H1 (cell line): Measurements from ENCODE around the gene ZNF292. TPM values are rescaled to one million over a fixed set of nuclear protein-coding genes. Genes with fewer than 3 reads are reported as not detected.

Experiments
- CTCF ChIA-PET: fragments of 300-600 bp; sonication (Branson Sonifier 250); formaldehyde crosslinking; loops from one replicate; lab custom pipeline; 2021; ENCODE audit not compliant: partially characterized antibody; lab: Charles Lee
- POLR2A ChIA-PET: fragments of 300-600 bp; sonication (Branson Sonifier 250); formaldehyde crosslinking; loops from one replicate; lab custom pipeline; 2021; ENCODE audit warnings: inconsistent platforms; ENCODE audit not compliant: partially characterized antibody; lab: Charles Lee
- DNase-seq, 2 experiments: peaks; one replicate each; pipeline versions ENCODE4 v3.0.0 to v3.0.0-alpha.2; 2010 to 2022; ENCODE audit warnings: low spot score in 2 of 2, low read depth in 1 of 2, mixed read lengths in 1 of 2
- FAIRE-seq: peaks from 2 replicates; lab custom pipeline; 2011; peaks lifted over from hg19 to GRCh38; lab: Jason Lieb, UNC
- H2AFZ ChIP-seq: 2 replicates; pipeline ENCODE4 v1.8.1; 2012; ENCODE audit warnings: low read length, inconsistent platforms
- H2AK5ac ChIP-seq: 2 replicates; pipeline ENCODE4 v1.6.1; 2013; ENCODE audit warnings: low read depth, low read length
- H2BK120ac ChIP-seq: replicated peaks from 2 replicates; pipeline ENCODE3; 2013; ENCODE audit warnings: low read depth, low read length, inconsistent platforms
- H2BK12ac ChIP-seq: 2 replicates; pipeline ENCODE4 v1.6.1; 2013; ENCODE audit warnings: low read depth, low read length
- H2BK15ac ChIP-seq: 2 replicates; pipeline ENCODE4 v1.6.1; 2013; ENCODE audit warnings: low read length
- H2BK20ac ChIP-seq: 2 replicates; pipeline ENCODE4 v1.6.1; 2013; ENCODE audit warnings: low read length
- H2BK5ac ChIP-seq: 2 replicates; pipeline ENCODE4 v1.6.1; 2013; ENCODE audit warnings: low read depth, low read length
- H3K14ac ChIP-seq: 2 replicates; pipeline ENCODE4 v1.6.1; 2013; ENCODE audit warnings: inconsistent platforms; ENCODE audit not compliant: insufficient read length
- H3K18ac ChIP-seq: 2 replicates; pipeline ENCODE4 v1.6.1; 2013; ENCODE audit warnings: low read length; ENCODE audit errors: extremely low read depth
- H3K23ac ChIP-seq: 2 replicates; pipeline ENCODE4 v1.6.1; 2013; ENCODE audit warnings: inconsistent platforms; ENCODE audit not compliant: insufficient read length
- H3K23me2 ChIP-seq: 2 replicates; pipeline ENCODE4 v1.6.1; 2013; ENCODE audit warnings: low read depth, low read length
- H3K27ac ChIP-seq: 2 replicates; pipeline ENCODE4 v1.6.1; 2011; ENCODE audit warnings: low read depth, low read length, inconsistent platforms
- H3K27me3 ChIP-seq, 4 experiments: replicated peaks in 1 of 4; 1 replicate in 1 of 4; 2 replicates in 3 of 4; pipeline versions ENCODE4 v1.6.1 to v1.8.1; 2011 to 2013; ENCODE audit warnings: low read length in 3 of 4, mild to moderate bottlenecking in 3 of 4, inconsistent platforms in 2 of 4, mixed read lengths in 2 of 4, moderate library complexity in 1 of 4; ENCODE audit not compliant: control insufficient read depth in 3 of 4, insufficient read depth in 3 of 4; ENCODE audit errors: extremely low read depth in 1 of 4
- H3K36me3 ChIP-seq, 4 experiments: 2 replicates each; pipeline versions ENCODE4 v1.6.1 to v1.8.1; 2011 to 2013; ENCODE audit warnings: mild to moderate bottlenecking in 4 of 4, low read length in 3 of 4, moderate library complexity in 2 of 4, control low read depth in 1 of 4, inconsistent platforms in 1 of 4; ENCODE audit not compliant: insufficient read depth in 4 of 4, control insufficient read depth in 2 of 4
- H3K4ac ChIP-seq: replicated peaks from 2 replicates; pipeline ENCODE3; 2013; ENCODE audit warnings: low read length, low read depth, mixed read lengths, inconsistent platforms; ENCODE audit not compliant: insufficient read length
- H3K4me1 ChIP-seq, 4 experiments: replicated peaks in 1 of 4; 1 replicate in 1 of 4; 2 replicates in 3 of 4; pipeline versions ENCODE4 v1.6.1 to v1.8.1; 2011 to 2013; ENCODE audit warnings: low read length in 3 of 4, inconsistent platforms in 2 of 4, mixed read lengths in 1 of 4; ENCODE audit not compliant: insufficient read depth in 4 of 4, control insufficient read depth in 3 of 4
- H3K4me2 ChIP-seq, 2 experiments: 2 replicates each; pipeline versions ENCODE4 v1.6.1 to v1.8.1; 2011 to 2013; ENCODE audit warnings: low read depth in 2 of 2, low read length in 2 of 2, control low read depth in 1 of 2, inconsistent platforms in 1 of 2, mild to moderate bottlenecking in 1 of 2; ENCODE audit not compliant: insufficient read depth in 1 of 2
- H3K4me3 ChIP-seq, 4 experiments: fragments of 200-600, 300-600 bp in 1 of 4; sonication (generic), shearing (Covaris generic), sonication (Bioruptor Twin) in 1 of 4; 2 replicates each; pipeline versions ENCODE4 v1.5.1 to v1.8.1; 2011 to 2016; ENCODE audit warnings: low read length in 4 of 4, low read depth in 3 of 4, control low read depth in 2 of 4, inconsistent platforms in 2 of 4, mild to moderate bottlenecking in 2 of 4, mixed read lengths in 1 of 4, moderate library complexity in 1 of 4; ENCODE audit not compliant: insufficient read depth in 2 of 4; ENCODE audit errors: extremely low read depth in 1 of 4
- H3K56ac ChIP-seq: replicated peaks from 2 replicates; pipeline ENCODE3; 2013; ENCODE audit warnings: low read depth, mild to moderate bottlenecking, mixed read lengths, low read length, inconsistent platforms; ENCODE audit not compliant: insufficient read length
- H3K79me1 ChIP-seq: 2 replicates; pipeline ENCODE4 v1.6.1; 2013; ENCODE audit warnings: low read depth, low read length, control low read depth
- H3K79me2 ChIP-seq, 2 experiments: 2 replicates each; pipeline versions ENCODE4 v1.6.1 to v1.8.1; 2012 to 2013; ENCODE audit warnings: low read length in 2 of 2, mild to moderate bottlenecking in 2 of 2, inconsistent platforms in 1 of 2; ENCODE audit not compliant: insufficient read depth in 2 of 2, control insufficient read depth in 1 of 2
- H3K9ac ChIP-seq, 4 experiments: replicated peaks in 1 of 4; 1 replicate in 1 of 4; 2 replicates in 3 of 4; pipeline versions ENCODE4 v1.6.1 to v1.8.1; 2011 to 2013; ENCODE audit warnings: low read depth in 3 of 4, low read length in 3 of 4, control low read depth in 2 of 4, mild to moderate bottlenecking in 2 of 4, moderate library complexity in 2 of 4, inconsistent platforms in 1 of 4; ENCODE audit errors: extremely low read depth in 1 of 4
- H3K9me3 ChIP-seq, 2 experiments: 2 replicates each; pipeline versions ENCODE4 v1.6.1 to v1.8.1; 2012 to 2013; ENCODE audit warnings: mild to moderate bottlenecking in 2 of 2, moderate library complexity in 2 of 2, control low read depth in 1 of 2, inconsistent platforms in 1 of 2, low read depth in 1 of 2, low read length in 1 of 2, mixed read lengths in 1 of 2; ENCODE audit not compliant: insufficient read depth in 2 of 2
- H4K20me1 ChIP-seq, 2 experiments: replicated peaks in 1 of 2; 2 replicates each; pipeline versions ENCODE3 to v1.8.1; 2011 to 2013; ENCODE audit warnings: inconsistent platforms in 2 of 2, low read length in 2 of 2, mild to moderate bottlenecking in 1 of 2; ENCODE audit not compliant: insufficient read depth in 2 of 2, control insufficient read depth in 1 of 2
- H4K5ac ChIP-seq: 2 replicates; pipeline ENCODE4 v1.6.1; 2013; ENCODE audit warnings: low read length, low read depth, mixed read lengths, inconsistent platforms; ENCODE audit not compliant: insufficient read length
- H4K8ac ChIP-seq: 2 replicates; pipeline ENCODE4 v1.8.0; 2013; ENCODE audit warnings: mild to moderate bottlenecking, moderate library complexity, low read length, inconsistent platforms; ENCODE audit not compliant: insufficient read depth; ENCODE audit errors: extremely low read depth
- H4K91ac ChIP-seq: replicated peaks from 2 replicates; pipeline ENCODE3; 2013; ENCODE audit warnings: low read length, mixed read lengths, inconsistent platforms; ENCODE audit not compliant: insufficient read length
- BCL11A ChIP-seq, 2 experiments: IDR thresholded peaks; one replicate each; pipeline ENCODE4 v1.6.1; 2011; ENCODE audit warnings: low read depth in 2 of 2, low read length in 2 of 2, mild to moderate bottlenecking in 2 of 2
- CBX8 ChIP-seq: fragments of 300-800, 300-1000 bp; sonication (generic); IDR thresholded peaks from 2 replicates; pipeline ENCODE4 v1.7.1; 2016; ENCODE audit warnings: low read depth, low read length, borderline replicate concordance
- CHD1 ChIP-seq: IDR thresholded peaks from 2 replicates; pipeline ENCODE4 v1.6.1; 2012; ENCODE audit warnings: low read depth, low read length, improper control_type of control experiment
- CHD2 ChIP-seq: IDR thresholded peaks from 2 replicates; pipeline ENCODE4 v1.6.1; 2012; ENCODE audit warnings: low read length, improper control_type of control experiment
- CREB1 ChIP-seq: IDR thresholded peaks from 2 replicates; pipeline ENCODE4 v1.6.1; 2012; ENCODE audit warnings: inconsistent platforms
- GABPA ChIP-seq: IDR thresholded peaks from 2 replicates; pipeline ENCODE4 v1.6.1; 2011; ENCODE audit warnings: mild to moderate bottlenecking, low read length, moderate library complexity, borderline replicate concordance; ENCODE audit not compliant: insufficient read depth
- HDAC2 ChIP-seq, 2 experiments: fragments of 300-600 bp in 1 of 2; sonication (generic) in 1 of 2; IDR thresholded peaks; 2 replicates each; pipeline ENCODE4 v1.6.1; 2011 to 2012; ENCODE audit warnings: low read depth in 2 of 2, low read length in 2 of 2, mild to moderate bottlenecking in 2 of 2, moderate library complexity in 2 of 2, borderline replicate concordance in 1 of 2, inconsistent platforms in 1 of 2
- SIN3A ChIP-seq, 2 experiments: IDR thresholded peaks in 1 of 2; conservative IDR thresholded peaks in 1 of 2; 2 replicates each; pipeline ENCODE4 v1.6.1; 2011 to 2012; ENCODE audit warnings: low read length in 2 of 2, improper control_type of control experiment in 1 of 2, low read depth in 1 of 2, mild to moderate bottlenecking in 1 of 2
- SP2 ChIP-seq: IDR thresholded peaks from 2 replicates; pipeline ENCODE4 v1.6.1; 2012; ENCODE audit warnings: mild to moderate bottlenecking, low read length, inconsistent platforms
- SRF ChIP-seq: IDR thresholded peaks from 2 replicates; pipeline ENCODE4 v1.6.1; 2011; ENCODE audit warnings: mild to moderate bottlenecking, low read depth, low read length, moderate library complexity
- TAF7 ChIP-seq: optimal IDR thresholded peaks from 2 replicates; pipeline ENCODE3; 2011; ENCODE audit warnings: low read depth, mild to moderate bottlenecking, inconsistent platforms, low read length, moderate library complexity, borderline replicate concordance
- TCF12 ChIP-seq: IDR thresholded peaks from 2 replicates; pipeline ENCODE4 v1.6.1; 2011; ENCODE audit warnings: low read depth, mild to moderate bottlenecking, low read length
- WGBS, 2 experiments: shearing (Covaris generic) in 1 of 2; methylation state at CpG; one replicate each; pipeline versions ENCODE4 v1.1.6 to v1.1.7; 2013 to 2015; ENCODE audit warnings: low lambda C conversion rate in 2 of 2, mixed read lengths in 2 of 2, inconsistent platforms in 1 of 2, low coverage in 1 of 2, missing lambda C conversion rate in 1 of 2; ENCODE audit not compliant: insufficient replicate concordance in 2 of 2, insufficient coverage in 1 of 2, insufficient read length in 1 of 2; ENCODE audit errors: extremely low coverage in 1 of 2, missing lambda C conversion rate in 1 of 2; 5-methylcytosine and 5-hydroxymethylcytosine counted together
- polyA plus RNA-seq, 7 experiments: library from polyadenylated mRNA; depleted of rRNA in 3 of 7; stranded (reverse) in 5 of 7; unstranded in 2 of 7; fragments of >200 nt in 5 of 7; fragments of 200-250 nt in 2 of 7; gene quantifications; 1 replicate in 5 of 7; 2 replicates in 1 of 7; 4 replicates in 1 of 7; pipeline versions ENCODE4 v1.2.1 to v1.2.3, GENCODE V29; 2011 to 2013; ENCODE audit warnings: missing spikeins in 2 of 7, mixed read lengths in 2 of 7
- total RNA-seq: library from RNA; stranded (reverse); fragmentation: NEBNext Ultra II Directional; extraction: Animal tissue kit (Norgen Biotek cat#: 25700); gene quantifications from 2 replicates; pipeline ENCODE4 v1.2.1, GENCODE V29; 2021

ZNF292 gene
- total and polyA plus RNA-seq, 2 of the 8 experiments (the other 6 are each of a cell fraction or from before 2014, with no cell fraction given) = 6.8 to 44.2 TPM

DNA sequence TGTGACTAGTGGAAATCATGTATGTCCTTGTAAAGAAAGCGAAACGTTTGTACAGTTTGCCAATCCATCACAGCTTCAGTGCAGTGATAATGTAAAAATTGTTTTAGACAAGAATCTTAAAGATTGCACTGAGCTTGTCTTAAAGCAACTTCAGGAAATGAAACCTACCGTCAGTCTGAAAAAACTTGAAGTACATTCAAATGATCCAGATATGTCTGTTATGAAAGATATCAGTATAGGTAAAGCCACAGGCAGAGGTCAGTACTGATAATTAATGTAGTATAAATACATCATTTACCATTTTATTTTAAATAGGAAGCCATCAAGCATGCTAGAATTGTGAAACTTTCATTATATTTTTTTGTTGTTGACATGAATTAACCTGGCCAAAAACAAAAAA, 106.2 kb downstream of the ZNF292 start:
- H2BK20ac ChIP-seq = no peak overlapping the region
- H4K20me1 ChIP-seq = no peaks in the 10 kb centered on the region
- no peak overlapping the region for H2BK120ac ChIP-seq
- H3K4me1 ChIP-seq = no peaks in the 10 kb centered on the region
- no peaks in the 10 kb centered on the region for H3K27me3 ChIP-seq
- FAIRE-seq = no peak
- no peak overlapping the region for H3K4ac ChIP-seq
- WGBS, 2 experiments = 94% methylated on average over 3 of the region's 3 CpGs; no CpG with 5 or more reads in 1 of the 2 experiments
- H3K9me3 ChIP-seq = peaks cover 20 to 28% of the 10 kb centered on the region in 2 experiments; a peak in 3 of 4 replicates
- no peak overlapping the region for H3K23ac ChIP-seq
- H3K79me2 ChIP-seq = no peaks in the 10 kb centered on the region
- ChIA-PET POLR2A (no interaction called here), CTCF (interaction anchor here (0.7 to 1.1 kb wide), 4 partner anchors 15 to 158 kb away, joined by 3 read pairs; no protein-coding TSS in a partner anchor)
- H2AFZ ChIP-seq = no peak overlapping the region
- no peak overlapping the region for H2BK12ac ChIP-seq
- H3K79me1 ChIP-seq = no peaks in the 10 kb centered on the region
- no peak overlapping the region for H4K5ac ChIP-seq
- no peak for TF ChIP-seq CREB1
- no peak for TF ChIP-seq SP2
- TF ChIP-seq CBX8 = no peak
- no peak for TF ChIP-seq GABPA
- no peak for TF ChIP-seq TCF12
- TF ChIP-seq CHD2 = no peak
- no peak for TF ChIP-seq SIN3A (conservative IDR thresholded peaks at IDR 0.05 in 1 of 2, IDR thresholded peaks at IDR 0.05 in 1 of 2; ENCODE audit: low read depth in 1 of 2, low read length in 2 of 2)
- no peak for TF ChIP-seq CHD1
- TF ChIP-seq HDAC2 (IDR thresholded peaks at IDR 0.05; ENCODE audit: borderline replicate concordance in 1 of 2, low read depth in 2 of 2, low read length in 2 of 2) = no peak
- no peak for TF ChIP-seq SRF
- TF ChIP-seq BCL11A (IDR thresholded peaks at IDR 0.05; ENCODE audit: low read depth in 2 of 2, low read length in 2 of 2) = no peak
- TF ChIP-seq TAF7 = no peak
- H3K14ac ChIP-seq = no peak overlapping the region
- no peak overlapping the region for H2BK15ac ChIP-seq
- H3K4me3 ChIP-seq = no peak overlapping the region
- no peak overlapping the region for H3K4me2 ChIP-seq
- peaks cover 5 to 44% (median 26%) of the 10 kb centered on the region in 4 experiments; a peak in 6 of 8 replicates for H3K36me3 ChIP-seq
- DNase-seq = no peak
- H3K56ac ChIP-seq = no peak overlapping the region
- no peaks in the 10 kb centered on the region for H3K23me2 ChIP-seq
- H4K8ac ChIP-seq = no peak overlapping the region
- H4K91ac ChIP-seq = no peak overlapping the region
- no peak overlapping the region for H3K9ac ChIP-seq
- H2AK5ac ChIP-seq = no peak overlapping the region
- no peak overlapping the region for H2BK5ac ChIP-seq
- H3K18ac ChIP-seq = no peak overlapping the region
- no peak overlapping the region for H3K27ac ChIP-seq
